ENCODE measurements around the gene APOBEC3A.

APOBEC3A gene

DNA sequence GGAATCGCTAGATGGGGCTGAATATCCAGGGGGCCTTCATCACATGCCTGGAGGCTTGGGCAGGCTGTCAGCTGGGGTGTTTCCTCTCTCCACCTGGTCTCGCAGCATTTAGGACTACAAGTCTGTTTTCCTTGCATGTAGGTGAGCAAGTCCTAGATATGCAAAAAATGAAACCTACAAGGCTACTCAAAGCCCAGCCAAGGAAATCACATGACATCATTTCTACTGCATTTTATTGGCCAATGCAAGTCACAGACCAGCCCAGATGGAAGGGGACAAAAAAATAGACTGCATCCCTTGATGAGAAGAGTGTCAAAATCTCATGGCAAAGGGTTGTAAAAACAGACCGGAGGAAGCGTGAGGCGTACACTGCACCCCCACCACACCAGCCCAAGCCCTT lies 15.1 kb downstream of the APOBEC3A start:
- no peak overlapping the region for H2AFZ ChIP-seq (ENCODE audit: low read depth, low read length)
- H4K20me1 ChIP-seq (ENCODE audit: insufficient read depth, low read length): no peaks in the 10 kb centered on the region; the same call in 1 of the 2 replicates
- TF ChIP-seq, protein P1, sequence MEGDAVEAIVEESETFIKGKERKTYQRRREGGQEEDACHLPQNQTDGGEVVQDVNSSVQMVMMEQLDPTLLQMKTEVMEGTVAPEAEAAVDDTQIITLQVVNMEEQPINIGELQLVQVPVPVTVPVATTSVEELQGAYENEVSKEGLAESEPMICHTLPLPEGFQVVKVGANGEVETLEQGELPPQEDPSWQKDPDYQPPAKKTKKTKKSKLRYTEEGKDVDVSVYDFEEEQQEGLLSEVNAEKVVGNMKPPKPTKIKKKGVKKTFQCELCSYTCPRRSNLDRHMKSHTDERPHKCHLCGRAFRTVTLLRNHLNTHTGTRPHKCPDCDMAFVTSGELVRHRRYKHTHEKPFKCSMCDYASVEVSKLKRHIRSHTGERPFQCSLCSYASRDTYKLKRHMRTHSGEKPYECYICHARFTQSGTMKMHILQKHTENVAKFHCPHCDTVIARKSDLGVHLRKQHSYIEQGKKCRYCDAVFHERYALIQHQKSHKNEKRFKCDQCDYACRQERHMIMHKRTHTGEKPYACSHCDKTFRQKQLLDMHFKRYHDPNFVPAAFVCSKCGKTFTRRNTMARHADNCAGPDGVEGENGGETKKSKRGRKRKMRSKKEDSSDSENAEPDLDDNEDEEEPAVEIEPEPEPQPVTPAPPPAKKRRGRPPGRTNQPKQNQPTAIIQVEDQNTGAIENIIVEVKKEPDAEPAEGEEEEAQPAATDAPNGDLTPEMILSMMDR (IDR thresholded peaks at IDR 0.05; ENCODE audit: borderline replicate concordance, extremely low read depth, low read length, poor library complexity, severe bottlenecking): no peak
- no peak for TF ChIP-seq EZH2 (IDR thresholded peaks at IDR 0.05; ENCODE audit: borderline replicate concordance, low read depth, low read length, severe bottlenecking)
- no peak overlapping the region for H3K4me2 ChIP-seq (ENCODE audit: insufficient read depth, low read length)
- H3K4me3 ChIP-seq (ENCODE audit: low read depth in 1 of 2, low read length in 2 of 2): no peak overlapping the region
- ATAC-seq (ENCODE audit: insufficient read depth, low read depth) (no peak), DNase-seq (no peak)
- H3K9ac ChIP-seq (ENCODE audit: low read depth, low read length): no peak overlapping the region
- no peaks in the 10 kb centered on the region for H3K79me2 ChIP-seq (ENCODE audit: insufficient read depth, low read length)
- H3K4me1 ChIP-seq (ENCODE audit: insufficient read depth, low read length): no peaks in the 10 kb centered on the region
- no peaks in the 10 kb centered on the region for H3K36me3 ChIP-seq (ENCODE audit: insufficient read depth, low read length)
- H3K27ac ChIP-seq (ENCODE audit: low read length): no peak overlapping the region
- H3K9me3 ChIP-seq (ENCODE audit: insufficient read depth, low read length, severe bottlenecking): no peaks in the 10 kb centered on the region
- no peaks in the 10 kb centered on the region for H3K27me3 ChIP-seq (ENCODE audit: insufficient read depth, low read length, poor library complexity)

DNA sequence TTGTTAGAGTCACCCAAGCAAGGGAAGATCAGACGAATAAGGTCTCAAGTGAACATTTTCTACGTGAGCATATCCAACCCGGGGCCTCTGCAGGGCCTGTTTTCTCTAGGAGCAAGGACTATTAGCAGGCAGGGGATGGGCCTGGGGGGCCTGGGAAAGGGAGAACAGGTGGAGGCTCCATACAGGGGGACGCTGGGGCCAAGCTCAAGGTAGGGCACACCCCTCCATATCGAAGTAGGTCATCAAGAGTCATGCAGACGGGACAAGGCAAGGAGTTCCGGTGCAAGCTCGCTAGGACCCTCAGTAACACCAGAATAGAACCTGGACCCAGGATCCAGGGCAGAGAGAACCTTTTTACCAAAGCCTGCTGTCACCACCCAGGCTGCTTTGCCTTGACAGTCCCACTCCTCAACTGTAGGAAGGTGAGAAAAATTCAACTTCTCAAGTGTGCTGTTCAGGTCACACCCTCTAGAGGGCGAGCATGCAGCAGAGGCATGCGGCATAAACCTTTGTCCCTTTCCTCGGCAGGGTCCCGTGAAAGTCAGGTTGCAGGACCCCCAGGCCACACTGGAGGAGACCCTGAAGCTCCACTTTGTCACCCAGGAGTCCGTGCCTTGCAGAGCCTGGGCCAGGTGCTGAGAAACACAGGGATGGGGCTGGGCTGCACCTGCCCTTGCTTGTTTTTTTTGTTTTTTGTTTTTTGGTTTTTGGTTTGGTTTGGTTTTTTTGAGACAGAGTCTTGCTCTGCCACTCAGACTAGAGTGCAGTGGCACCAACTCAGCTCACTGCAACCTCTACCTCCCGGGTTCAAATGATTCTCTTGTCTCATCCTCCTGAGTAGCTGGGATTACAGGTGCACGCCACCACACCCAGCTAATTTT lies 16.1 kb downstream of the APOBEC3A start:
- DNase-seq: peak; percentile 62
- ATAC-seq (ENCODE audit: insufficient read depth, low read depth): peak; percentile 87
- no peaks in the 10 kb centered on the region for H3K9me3 ChIP-seq (ENCODE audit: insufficient read depth, low read length, severe bottlenecking)
- H4K20me1 ChIP-seq (ENCODE audit: insufficient read depth, low read length): no peaks in the 10 kb centered on the region; the same call in 1 of the 2 replicates
- H3K4me1 ChIP-seq (ENCODE audit: insufficient read depth, low read length): no peaks in the 10 kb centered on the region
- H3K79me2 ChIP-seq (ENCODE audit: insufficient read depth, low read length): no peaks in the 10 kb centered on the region
- no peaks in the 10 kb centered on the region for H3K27me3 ChIP-seq (ENCODE audit: insufficient read depth, low read length, poor library complexity)
- H3K4me3 ChIP-seq (ENCODE audit: low read depth in 1 of 2, low read length in 2 of 2): no peak overlapping the region
- H3K4me2 ChIP-seq (ENCODE audit: insufficient read depth, low read length): no peak overlapping the region
- no peaks in the 10 kb centered on the region for H3K36me3 ChIP-seq (ENCODE audit: insufficient read depth, low read length)
- no peak overlapping the region for H3K27ac ChIP-seq (ENCODE audit: low read length)
- H3K9ac ChIP-seq (ENCODE audit: low read depth, low read length): no peak overlapping the region
- TF ChIP-seq EZH2 (IDR thresholded peaks at IDR 0.05; ENCODE audit: borderline replicate concordance, low read depth, low read length, severe bottlenecking): no peak
- TF ChIP-seq, protein P1 (IDR thresholded peaks at IDR 0.05; ENCODE audit: borderline replicate concordance, extremely low read depth, low read length, poor library complexity, severe bottlenecking): peak; percentile 89
- H2AFZ ChIP-seq (ENCODE audit: low read depth, low read length): peak overlapping the region; percentile 48; the same call in 1 of the 2 replicates

DNA sequence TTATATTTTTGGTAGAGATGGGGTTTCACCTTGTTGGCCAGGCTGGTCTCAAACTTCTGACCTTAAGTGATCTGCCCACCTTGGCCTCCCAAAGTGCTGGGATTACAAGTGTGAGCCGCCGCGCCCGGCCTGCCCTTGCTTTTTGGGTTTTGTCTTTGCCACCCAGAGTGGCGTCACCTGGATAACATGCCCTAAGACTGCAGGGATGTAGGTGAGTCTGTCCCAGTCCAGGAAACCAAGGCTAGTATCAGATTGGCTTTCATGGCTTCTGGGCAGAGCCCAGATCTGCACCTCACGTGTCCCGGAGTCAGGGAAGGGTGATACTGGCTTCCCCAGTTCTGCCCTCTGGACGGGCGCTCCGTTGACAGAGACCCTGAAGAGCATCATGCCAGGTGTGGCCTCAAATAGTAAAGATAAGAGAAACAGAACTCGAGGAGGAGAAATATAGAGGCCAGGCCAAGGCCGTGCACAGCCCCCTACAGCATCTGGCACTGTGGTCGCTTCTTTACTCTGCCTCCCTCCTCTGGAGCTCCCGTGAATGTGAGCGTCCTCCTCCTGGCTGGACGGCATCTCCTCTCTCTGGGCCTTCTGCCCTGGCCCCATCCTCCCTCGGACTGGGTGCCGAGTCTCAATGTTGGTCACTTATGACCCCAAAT lies 16.9 kb downstream of the APOBEC3A start:
- no peaks in the 10 kb centered on the region for H3K4me1 ChIP-seq (ENCODE audit: insufficient read depth, low read length)
- H3K4me2 ChIP-seq (ENCODE audit: insufficient read depth, low read length): no peak overlapping the region
- no peak overlapping the region for H3K27ac ChIP-seq (ENCODE audit: low read length)
- no peak overlapping the region for H3K9ac ChIP-seq (ENCODE audit: low read depth, low read length)
- DNase-seq (no peak), ATAC-seq (ENCODE audit: insufficient read depth, low read depth) (no peak)
- no peaks in the 10 kb centered on the region for H3K36me3 ChIP-seq (ENCODE audit: insufficient read depth, low read length)
- TF ChIP-seq, protein P1 (IDR thresholded peaks at IDR 0.05; ENCODE audit: borderline replicate concordance, extremely low read depth, low read length, poor library complexity, severe bottlenecking): no peak
- no peak for TF ChIP-seq EZH2 (IDR thresholded peaks at IDR 0.05; ENCODE audit: borderline replicate concordance, low read depth, low read length, severe bottlenecking)
- H3K4me3 ChIP-seq (ENCODE audit: low read depth in 1 of 2, low read length in 2 of 2): no peak overlapping the region
- no peaks in the 10 kb centered on the region; the same call in 1 of the 2 replicates for H4K20me1 ChIP-seq (ENCODE audit: insufficient read depth, low read length)
- H3K9me3 ChIP-seq (ENCODE audit: insufficient read depth, low read length, severe bottlenecking): no peaks in the 10 kb centered on the region
- H3K27me3 ChIP-seq (ENCODE audit: insufficient read depth, low read length, poor library complexity): no peaks in the 10 kb centered on the region
- no peak overlapping the region for H2AFZ ChIP-seq (ENCODE audit: low read depth, low read length)
- H3K79me2 ChIP-seq (ENCODE audit: insufficient read depth, low read length): no peaks in the 10 kb centered on the region

All from DND-41 (cell line).